RWPE2 (cell line): ENCODE results near the gene TSKU.

Experiments
- ATAC-seq: fragments of 200-7000 bp; cut with Tn5 transposase; 3 replicates; pipeline ENCODE4 v1.9.1; 2021; ENCODE audit warnings: low read depth
- DNase-seq: peaks from one replicate; pipeline ENCODE4 v3.0.0-alpha.2; 2020; ENCODE audit warnings: low spot score
- H3K27ac ChIP-seq: fragments of 450-650 bp; 2 replicates; pipeline ENCODE4 v1.5.1; 2017; ENCODE audit warnings: mild to moderate bottlenecking; ENCODE audit not compliant: poor library complexity, severe bottlenecking
- H3K27me3 ChIP-seq: fragments of 250-450 bp; sonication (Bioruptor Pico); 2 replicates; pipeline ENCODE4 v1.5.1; 2021; ENCODE audit warnings: mild to moderate bottlenecking, moderate library complexity; ENCODE audit not compliant: insufficient read depth, poor library complexity, severe bottlenecking
- H3K36me3 ChIP-seq: fragments of 250-450 bp; sonication (Bioruptor Pico); 2 replicates; pipeline ENCODE4 v1.5.1; 2020; ENCODE audit warnings: low read depth, mild to moderate bottlenecking, moderate library complexity
- H3K4me1 ChIP-seq: fragments of 250-450 bp; sonication (Bioruptor Pico); 2 replicates; pipeline ENCODE4 v1.5.1; 2021; ENCODE audit warnings: mild to moderate bottlenecking, moderate library complexity; ENCODE audit not compliant: insufficient read depth, poor library complexity, severe bottlenecking
- H3K4me3 ChIP-seq: fragments of 250-450 bp; sonication (Bioruptor Pico); 2 replicates; pipeline ENCODE4 v1.5.1; 2021; ENCODE audit warnings: mild to moderate bottlenecking, moderate library complexity; ENCODE audit not compliant: severe bottlenecking
- H3K9me3 ChIP-seq: fragments of 250-450 bp; sonication (Bioruptor Pico); 2 replicates; pipeline ENCODE4 v1.5.1; 2021; ENCODE audit warnings: mild to moderate bottlenecking, moderate library complexity; ENCODE audit not compliant: severe bottlenecking
- TF ChIP-seq, protein P1 (sequence below): fragments of 450-650 bp; IDR thresholded peaks from one replicate; pipeline ENCODE4 v1.5.1; 2017; ENCODE audit warnings: mild to moderate bottlenecking, moderate library complexity; ENCODE audit not compliant: poor library complexity, severe bottlenecking

The TSKU gene

DNA sequence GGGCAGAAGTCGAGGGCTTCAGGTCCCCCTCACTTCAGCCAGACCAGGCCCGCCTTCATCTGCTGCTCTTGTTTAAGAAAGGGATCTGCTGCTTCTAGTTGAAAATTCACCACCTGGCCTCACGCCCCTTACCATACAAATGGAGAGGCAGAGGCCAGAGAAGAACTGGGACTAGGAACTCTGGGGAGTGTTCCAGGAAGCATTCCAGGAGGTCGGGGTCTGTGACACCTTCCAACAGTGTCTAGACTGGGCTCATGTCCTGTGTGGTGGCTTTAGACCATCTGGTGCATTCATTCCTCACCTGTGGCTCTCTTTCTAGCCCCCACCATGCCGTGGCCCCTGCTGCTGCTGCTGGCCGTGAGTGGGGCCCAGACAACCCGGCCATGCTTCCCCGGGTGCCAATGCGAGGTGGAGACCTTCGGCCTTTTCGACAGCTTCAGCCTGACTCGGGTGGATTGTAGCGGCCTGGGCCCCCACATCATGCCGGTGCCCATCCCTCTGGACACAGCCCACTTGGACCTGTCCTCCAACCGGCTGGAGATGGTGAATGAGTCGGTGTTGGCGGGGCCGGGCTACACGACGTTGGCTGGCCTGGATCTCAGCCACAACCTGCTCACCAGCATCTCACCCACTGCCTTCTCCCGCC lies 12.3 kb downstream of the TSKU start:
- Histone ChIP-seq H3K36me3 (peaks cover 32% of the 10 kb centered on the region), H3K27me3 (no peaks in the 10 kb centered on the region), H3K4me1 (peaks cover 37% of the 10 kb centered on the region), H3K27ac (peak overlapping the region; percentile 71), H3K9me3 (no peaks in the 10 kb centered on the region), H3K4me3 (no peak overlapping the region)
- ATAC-seq (no peak), DNase-seq (no peak)
- TF ChIP-seq, protein P1, sequence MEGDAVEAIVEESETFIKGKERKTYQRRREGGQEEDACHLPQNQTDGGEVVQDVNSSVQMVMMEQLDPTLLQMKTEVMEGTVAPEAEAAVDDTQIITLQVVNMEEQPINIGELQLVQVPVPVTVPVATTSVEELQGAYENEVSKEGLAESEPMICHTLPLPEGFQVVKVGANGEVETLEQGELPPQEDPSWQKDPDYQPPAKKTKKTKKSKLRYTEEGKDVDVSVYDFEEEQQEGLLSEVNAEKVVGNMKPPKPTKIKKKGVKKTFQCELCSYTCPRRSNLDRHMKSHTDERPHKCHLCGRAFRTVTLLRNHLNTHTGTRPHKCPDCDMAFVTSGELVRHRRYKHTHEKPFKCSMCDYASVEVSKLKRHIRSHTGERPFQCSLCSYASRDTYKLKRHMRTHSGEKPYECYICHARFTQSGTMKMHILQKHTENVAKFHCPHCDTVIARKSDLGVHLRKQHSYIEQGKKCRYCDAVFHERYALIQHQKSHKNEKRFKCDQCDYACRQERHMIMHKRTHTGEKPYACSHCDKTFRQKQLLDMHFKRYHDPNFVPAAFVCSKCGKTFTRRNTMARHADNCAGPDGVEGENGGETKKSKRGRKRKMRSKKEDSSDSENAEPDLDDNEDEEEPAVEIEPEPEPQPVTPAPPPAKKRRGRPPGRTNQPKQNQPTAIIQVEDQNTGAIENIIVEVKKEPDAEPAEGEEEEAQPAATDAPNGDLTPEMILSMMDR, result no peak

DNA sequence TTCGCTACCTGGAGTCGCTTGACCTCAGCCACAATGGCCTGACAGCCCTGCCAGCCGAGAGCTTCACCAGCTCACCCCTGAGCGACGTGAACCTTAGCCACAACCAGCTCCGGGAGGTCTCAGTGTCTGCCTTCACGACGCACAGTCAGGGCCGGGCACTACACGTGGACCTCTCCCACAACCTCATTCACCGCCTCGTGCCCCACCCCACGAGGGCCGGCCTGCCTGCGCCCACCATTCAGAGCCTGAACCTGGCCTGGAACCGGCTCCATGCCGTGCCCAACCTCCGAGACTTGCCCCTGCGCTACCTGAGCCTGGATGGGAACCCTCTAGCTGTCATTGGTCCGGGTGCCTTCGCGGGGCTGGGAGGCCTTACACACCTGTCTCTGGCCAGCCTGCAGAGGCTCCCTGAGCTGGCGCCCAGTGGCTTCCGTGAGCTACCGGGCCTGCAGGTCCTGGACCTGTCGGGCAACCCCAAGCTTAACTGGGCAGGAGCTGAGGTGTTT lies 12.8 kb downstream of the TSKU start:
- Histone ChIP-seq H3K4me3 (no peak overlapping the region), H3K27ac (no peak overlapping the region), H3K9me3 (no peaks in the 10 kb centered on the region), H3K4me1 (peaks cover 35% of the 10 kb centered on the region), H3K36me3 (peaks cover 32% of the 10 kb centered on the region), H3K27me3 (no peaks in the 10 kb centered on the region)
- TF ChIP-seq, protein P1, result no peak
- ATAC-seq (no peak), DNase-seq (no peak)

DNA sequence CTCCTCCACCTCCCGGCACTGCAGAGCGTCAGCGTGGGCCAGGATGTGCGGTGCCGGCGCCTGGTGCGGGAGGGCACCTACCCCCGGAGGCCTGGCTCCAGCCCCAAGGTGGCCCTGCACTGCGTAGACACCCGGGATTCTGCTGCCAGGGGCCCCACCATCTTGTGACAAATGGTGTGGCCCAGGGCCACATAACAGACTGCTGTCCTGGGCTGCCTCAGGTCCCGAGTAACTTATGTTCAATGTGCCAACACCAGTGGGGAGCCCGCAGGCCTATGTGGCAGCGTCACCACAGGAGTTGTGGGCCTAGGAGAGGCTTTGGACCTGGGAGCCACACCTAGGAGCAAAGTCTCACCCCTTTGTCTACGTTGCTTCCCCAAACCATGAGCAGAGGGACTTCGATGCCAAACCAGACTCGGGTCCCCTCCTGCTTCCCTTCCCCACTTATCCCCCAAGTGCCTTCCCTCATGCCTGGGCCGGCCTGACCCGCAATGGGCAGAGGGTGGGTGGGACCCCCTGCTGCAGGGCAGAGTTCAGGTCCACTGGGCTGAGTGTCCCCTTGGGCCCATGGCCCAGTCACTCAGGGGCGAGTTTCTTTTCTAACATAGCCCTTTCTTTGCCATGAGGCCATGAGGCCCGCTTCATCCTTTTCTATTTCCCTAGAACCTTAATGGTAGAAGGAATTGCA lies 13.5 kb downstream of the TSKU start:
- Histone ChIP-seq H3K4me1 (peaks cover 28% of the 10 kb centered on the region), H3K27me3 (no peaks in the 10 kb centered on the region), H3K36me3 (peaks cover 32% of the 10 kb centered on the region), H3K9me3 (no peaks in the 10 kb centered on the region), H3K27ac (no peak overlapping the region), H3K4me3 (no peak overlapping the region)
- TF ChIP-seq, protein P1, result no peak
- ATAC-seq (no peak), DNase-seq (no peak)

DNA sequence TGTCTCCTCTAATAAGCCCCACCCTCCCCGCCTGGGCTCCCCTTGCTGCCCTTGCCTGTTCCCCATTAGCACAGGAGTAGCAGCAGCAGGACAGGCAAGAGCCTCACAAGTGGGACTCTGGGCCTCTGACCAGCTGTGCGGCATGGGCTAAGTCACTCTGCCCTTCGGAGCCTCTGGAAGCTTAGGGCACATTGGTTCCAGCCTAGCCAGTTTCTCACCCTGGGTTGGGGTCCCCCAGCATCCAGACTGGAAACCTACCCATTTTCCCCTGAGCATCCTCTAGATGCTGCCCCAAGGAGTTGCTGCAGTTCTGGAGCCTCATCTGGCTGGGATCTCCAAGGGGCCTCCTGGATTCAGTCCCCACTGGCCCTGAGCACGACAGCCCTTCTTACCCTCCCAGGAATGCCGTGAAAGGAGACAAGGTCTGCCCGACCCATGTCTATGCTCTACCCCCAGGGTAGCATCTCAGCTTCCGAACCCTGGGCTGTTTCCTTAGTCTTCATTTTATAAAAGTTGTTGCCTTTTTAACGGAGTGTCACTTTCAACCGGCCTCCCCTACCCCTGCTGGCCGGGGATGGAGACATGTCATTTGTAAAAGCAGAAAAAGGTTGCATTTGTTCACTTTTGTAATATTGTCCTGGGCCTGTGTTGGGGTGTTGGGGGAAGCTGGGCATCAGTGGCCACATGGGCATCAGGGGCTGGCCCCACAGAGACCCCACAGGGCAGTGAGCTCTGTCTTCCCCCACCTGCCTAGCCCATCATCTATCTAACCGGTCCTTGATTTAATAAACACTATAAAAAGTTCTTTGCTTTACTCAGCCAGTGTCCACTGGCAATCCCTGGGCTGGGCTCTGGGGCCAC lies 14.4 kb downstream of the TSKU start:
- H3K4me3 ChIP-seq, result no peak overlapping the region
- H3K27ac ChIP-seq, result peak overlapping the region; percentile 34
- DNase-seq (no peak), ATAC-seq (no peak)
- H3K9me3 ChIP-seq, result no peaks in the 10 kb centered on the region
- TF ChIP-seq, protein P1, result no peak
- H3K27me3 ChIP-seq, result no peaks in the 10 kb centered on the region
- peaks cover 19% of the 10 kb centered on the region for H3K4me1 ChIP-seq
- peaks cover 27% of the 10 kb centered on the region for H3K36me3 ChIP-seq
